GM10847 (cell line): Measurements from ENCODE around the gene PLEKHG3.

ENCODE experiments used
- POLR2A ChIP-seq: IDR thresholded peaks from 2 replicates; pipeline ENCODE4 v1.6.1; 2011; ENCODE audit not compliant: insufficient read length; ENCODE audit errors: extremely low read depth

PLEKHG3 gene

GRCh38 chr14:64683264-64683663 is 21.0 kb upstream of the PLEKHG3 start:
- TF ChIP-seq POLR2A: no peak

DNA sequence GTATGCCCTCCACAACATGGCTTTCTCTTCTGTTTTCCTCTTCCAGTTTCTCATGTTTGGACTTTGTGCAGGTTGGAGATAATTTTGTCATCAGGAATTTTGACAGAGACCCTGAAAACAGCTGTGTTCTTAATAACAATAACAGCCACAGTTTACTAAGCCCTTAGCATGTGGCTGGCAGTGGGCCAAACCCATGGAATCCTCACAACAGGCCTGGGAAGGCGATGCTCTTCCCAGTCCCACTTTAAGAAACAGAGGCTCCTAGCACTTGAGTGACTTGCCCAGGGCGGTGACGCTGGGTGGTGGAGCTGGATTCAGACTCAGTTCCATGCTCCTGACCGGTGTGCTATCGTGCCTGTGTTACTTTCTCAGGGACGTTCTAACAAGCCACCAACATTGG is 20.1 kb upstream of the PLEKHG3 start:
- TF ChIP-seq POLR2A: no peak

DNA sequence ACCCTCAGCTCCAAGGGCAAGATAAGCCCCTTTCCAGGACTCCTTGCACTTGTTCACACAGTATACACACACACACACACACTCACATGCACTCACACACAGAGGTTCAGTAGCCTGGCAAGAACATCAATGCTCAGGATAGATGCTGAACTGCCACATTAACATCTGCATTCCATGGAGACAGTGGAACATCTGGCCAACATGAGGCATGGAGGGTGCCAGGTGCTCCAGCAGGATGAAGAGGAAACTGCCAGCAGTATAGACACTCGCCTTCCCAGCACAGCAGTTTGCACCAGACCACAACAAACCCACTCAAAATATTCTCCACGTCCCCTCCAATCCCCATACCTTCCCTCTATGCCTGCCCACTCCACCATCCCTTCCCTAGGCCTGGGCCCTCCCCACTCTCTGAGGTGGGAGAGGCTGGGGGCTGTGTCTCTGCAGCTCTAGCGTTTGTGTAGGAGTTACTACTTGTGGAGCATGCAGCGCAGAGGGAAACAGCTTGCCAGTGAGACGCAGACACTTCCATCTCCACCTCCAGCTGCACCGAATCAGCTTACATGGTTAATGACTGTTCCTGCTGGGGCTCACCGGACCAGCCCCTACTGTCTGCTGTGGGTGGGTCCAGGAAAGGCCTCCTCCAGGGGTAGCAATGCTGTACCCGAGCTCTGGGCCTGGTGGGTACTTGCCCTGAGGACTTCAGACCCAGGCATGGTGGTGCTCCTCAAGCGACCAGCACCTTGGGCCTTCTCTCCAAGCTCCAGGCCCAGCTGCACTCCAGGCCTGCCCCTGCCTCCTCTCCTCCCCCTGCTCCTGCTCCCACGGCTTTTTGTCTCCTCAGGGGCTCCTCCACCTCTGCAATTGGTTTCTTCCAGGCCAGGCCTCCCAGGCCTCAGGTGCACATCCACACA is 18.6 kb upstream of the PLEKHG3 start:
- no peak for TF ChIP-seq POLR2A

GRCh38 chr14:64686282-64686615 is 18.0 kb upstream of the PLEKHG3 start:
- TF ChIP-seq POLR2A: no peak

DNA sequence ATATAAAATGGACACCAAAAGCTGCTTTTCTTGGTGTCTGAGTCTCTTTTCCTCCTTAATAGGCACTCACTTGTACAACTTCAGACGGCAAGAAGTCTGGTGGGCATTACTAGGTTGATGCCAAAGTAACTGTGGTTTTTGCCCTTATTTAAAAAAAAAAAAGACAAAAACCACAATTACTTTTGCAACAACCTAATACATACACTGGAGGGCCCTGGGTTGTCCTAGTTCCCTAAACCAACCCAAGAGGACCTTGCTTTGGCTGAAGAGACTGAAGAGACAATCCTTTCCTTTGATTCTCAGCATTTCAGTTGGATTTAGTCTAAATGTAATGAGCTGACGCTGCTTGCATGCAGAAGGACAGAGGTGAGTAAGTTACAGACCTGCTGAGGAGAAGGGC is 16.2 kb upstream of the PLEKHG3 start:
- no peak for TF ChIP-seq POLR2A

DNA sequence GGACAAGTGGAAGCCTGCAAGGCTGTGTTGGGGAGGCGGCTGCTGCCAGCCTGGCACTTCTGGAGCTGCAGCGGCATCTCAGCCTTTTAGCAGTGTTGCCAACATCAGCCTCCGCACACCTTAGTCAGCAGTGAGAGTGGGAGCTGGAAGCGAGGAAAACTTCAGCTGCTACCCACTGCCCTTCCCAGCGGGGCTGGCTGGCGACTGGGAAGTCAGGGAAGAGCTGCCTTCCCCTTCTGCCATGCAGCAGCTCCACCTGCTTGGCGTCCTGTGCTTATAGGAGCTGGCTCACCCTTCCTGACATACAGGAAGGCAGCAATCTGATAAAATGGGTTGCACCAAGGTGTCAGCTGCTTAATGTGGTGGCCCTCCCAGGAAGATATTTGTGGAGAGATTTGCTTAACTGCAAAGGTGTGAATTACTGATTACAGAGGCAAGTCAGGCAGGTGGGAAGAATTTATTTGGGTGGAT is 15.4 kb upstream of the PLEKHG3 start:
- no peak for TF ChIP-seq POLR2A

DNA sequence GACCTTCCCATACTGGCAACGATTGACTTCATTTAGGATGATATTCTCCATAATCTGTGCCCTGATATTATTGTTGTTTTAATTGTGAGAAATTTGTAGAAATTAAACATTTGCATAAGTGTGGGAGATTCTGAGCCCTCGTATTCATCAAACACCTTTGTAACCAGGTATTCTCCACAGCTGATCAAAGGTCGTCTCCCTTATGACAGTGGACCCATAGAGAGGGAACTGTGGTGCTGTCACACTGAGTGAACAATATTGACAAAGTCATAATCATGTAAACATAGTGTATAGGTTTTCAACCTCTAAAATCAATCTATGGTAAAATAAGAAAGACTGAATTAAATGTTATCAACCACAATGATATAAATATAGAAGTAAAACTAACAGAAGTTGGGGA is 14.9 kb upstream of the PLEKHG3 start:
- no peak for TF ChIP-seq POLR2A

DNA sequence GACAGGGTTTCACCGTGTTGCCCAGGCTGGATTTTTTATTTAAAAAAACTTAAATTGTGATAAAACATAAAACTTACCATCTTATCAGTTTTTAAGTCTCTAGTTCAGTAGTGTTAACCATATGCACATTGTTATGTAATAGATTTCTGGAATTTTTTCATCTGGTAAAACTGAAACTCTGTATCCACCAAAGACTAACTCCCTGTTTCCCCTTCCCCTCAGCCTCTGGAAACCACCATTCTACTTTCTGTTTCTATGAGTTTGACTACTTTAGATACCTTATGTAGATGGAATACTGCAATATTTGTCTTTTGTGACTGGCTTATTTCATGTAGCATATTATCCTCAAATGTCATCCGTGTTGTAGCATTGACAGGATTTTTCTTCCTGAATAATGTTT is 12.8 kb upstream of the PLEKHG3 start:
- no peak for TF ChIP-seq POLR2A

DNA sequence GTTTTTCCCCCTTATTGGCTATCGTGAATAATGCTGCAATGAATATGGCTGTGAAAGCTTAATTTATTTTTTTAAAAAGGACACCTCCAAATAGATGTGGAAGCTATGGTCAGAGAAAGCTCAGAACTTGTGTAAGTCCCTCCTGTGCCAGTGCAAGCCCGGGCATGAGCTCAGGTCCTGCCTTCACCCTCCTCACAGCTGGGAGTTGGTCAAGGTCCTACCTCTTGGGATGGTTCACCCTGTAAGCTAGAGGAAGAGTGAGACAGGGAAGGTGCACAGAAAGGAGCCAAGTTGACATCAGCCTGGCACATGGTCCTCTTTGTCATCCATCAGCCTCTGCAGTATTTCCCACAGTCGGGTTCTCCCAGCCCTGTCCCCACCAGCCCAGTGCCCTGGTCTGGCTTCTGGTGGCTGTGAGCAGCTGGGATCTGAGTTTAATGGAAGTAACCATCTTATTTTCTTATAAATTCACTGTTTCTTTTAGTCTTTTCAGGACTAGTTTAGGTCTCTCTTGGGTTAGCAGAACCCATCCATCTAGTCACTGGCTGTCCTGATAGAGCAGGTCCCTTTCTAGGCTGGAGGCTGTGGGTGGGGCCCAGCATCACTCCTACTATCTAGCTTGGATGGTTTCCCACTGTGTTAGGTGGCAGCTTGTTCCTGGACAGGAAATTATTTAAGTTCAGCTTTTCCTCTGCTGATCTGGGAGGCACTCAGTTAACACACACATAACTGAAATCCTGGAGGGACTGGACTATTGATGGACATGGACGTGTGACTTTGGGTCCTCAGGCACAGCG is 11.8 kb upstream of the PLEKHG3 start:
- no peak for TF ChIP-seq POLR2A

DNA sequence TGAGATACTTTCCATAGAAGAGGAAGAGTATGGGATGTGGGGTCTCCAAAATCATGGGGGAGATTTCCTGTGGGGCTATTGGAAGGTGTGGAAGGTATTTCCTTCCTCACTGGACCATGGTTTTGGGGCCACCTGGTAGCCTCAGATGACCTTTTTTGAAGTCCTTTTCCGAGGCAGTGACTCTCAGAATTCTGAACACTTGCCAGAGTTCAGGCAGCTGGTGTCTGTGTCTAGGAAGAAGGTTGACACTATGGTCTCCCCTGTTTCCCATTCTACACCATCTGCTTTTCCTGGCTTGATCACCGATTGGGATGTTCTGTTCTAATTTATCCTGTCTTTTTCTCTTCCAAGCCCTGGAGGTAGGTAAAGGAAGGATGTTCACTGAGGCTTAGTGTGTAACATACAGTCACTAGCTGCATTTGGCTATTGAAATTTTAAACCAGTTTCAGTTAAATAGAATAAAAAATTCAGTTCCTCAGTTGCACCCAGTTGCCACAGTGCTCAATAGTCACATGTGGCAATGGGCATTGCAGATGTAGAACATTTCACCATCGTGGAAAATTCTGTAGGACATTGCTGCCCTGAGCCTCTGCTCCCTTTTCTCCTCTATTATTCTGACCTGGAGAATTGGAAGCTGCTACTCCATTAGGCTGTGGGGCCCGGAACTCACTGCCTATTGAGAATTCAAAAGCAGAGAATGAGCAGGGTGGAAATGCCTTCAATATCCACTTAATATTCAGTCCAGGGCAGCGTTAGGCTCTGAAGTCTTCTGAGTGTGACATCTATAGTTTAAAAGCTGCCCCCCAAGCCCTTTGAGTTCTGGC is 11.0 kb upstream of the PLEKHG3 start:
- TF ChIP-seq POLR2A: no peak

GRCh38 chr14:64693810-64694165 is 10.4 kb upstream of the PLEKHG3 start:
- TF ChIP-seq POLR2A: no peak

DNA sequence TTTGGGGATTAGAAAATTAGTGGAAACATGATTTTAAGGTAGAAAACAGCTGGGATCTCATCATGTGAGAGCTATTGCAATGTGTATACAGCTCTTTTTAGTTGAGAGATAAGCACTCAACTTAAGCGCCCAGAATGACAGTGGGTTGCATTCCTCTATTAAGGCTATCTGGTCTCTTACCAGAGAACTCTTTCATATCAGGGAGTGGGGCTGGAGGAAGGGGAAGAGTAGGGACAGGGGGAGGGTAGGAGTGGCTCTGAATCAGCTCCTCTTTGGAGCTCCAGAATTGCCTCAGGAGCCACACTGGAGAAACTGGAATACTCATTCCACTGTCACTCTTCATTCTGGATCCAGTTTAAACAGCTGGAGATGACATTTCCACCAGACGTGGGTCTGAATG is 9.2 kb upstream of the PLEKHG3 start:
- TF ChIP-seq POLR2A: no peak

DNA sequence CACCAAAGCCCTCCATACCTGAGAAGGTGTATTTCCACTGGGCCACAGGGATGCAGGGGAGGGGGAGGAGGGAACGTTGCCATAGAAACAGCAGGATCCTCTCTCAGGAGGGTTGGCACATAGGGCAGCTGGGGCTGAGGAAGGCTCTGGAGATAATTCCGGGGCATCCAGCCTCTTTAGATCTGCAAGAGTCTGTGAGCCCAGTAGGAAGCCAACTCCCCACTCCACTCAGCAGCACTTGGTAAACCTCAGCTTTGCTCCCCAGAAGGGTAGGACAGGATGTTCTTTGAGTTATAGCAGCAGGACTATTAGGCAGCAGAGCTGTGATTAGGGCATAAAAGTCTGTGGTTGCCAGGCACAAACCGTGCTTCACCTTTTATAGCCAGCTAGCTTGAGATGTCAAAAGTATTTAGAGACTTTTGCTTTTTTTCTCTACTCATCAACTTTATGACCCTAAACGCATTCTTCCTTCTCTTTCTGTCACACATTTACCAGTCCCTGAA is 7.8 kb upstream of the PLEKHG3 start:
- no peak for TF ChIP-seq POLR2A

GRCh38 chr14:64698903-64699302 is 5.3 kb upstream of the PLEKHG3 start:
- no peak for TF ChIP-seq POLR2A

GRCh38 chr14:64700290-64700689 is 3.9 kb upstream of the PLEKHG3 start:
- no peak for TF ChIP-seq POLR2A

GRCh38 chr14:64700894-64701293 is 3.3 kb upstream of the PLEKHG3 start:
- no peak for TF ChIP-seq POLR2A

DNA sequence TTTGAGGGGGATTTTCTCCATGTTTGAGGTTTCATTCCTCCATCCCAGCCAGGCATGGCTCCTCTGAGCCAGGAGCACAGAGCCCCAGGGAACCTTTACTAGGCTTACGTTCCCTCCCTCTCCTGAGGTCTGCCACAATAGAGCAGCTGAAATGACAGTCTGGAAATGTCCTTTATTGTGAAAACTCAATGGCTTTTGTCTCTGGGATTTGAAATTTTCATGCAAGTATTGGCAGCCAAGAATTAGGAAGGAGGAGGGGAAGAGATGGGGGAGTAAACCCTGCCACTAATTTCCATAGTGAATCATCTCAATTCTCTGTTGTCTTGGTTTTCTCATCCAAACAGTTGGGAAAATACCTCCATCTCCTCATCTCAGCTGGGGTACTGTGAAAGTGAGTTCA is 2.6 kb upstream of the PLEKHG3 start:
- no peak for TF ChIP-seq POLR2A
